GM12892 (cell line): Measurements from ENCODE around the gene CCR5.
"Not testable (repeated sequence)": the region's sequence is repeated elsewhere in the genome, so short reads cannot be mapped to it uniquely, and the experiment has no call there.

Experiments
- DNase-seq: peaks from one replicate; pipeline ENCODE4 v3.0.0; 2011; ENCODE audit not compliant: insufficient read length
- FAIRE-seq: peaks from 2 replicates; lab custom pipeline; 2011; peaks lifted over from hg19 to GRCh38; lab: Jason Lieb, UNC
- POLR2A ChIP-seq: IDR thresholded peaks from 2 replicates; pipeline ENCODE4 v1.6.1; 2011; ENCODE audit warnings: low read depth, low read length, control low read depth
- POLR2AphosphoS5 ChIP-seq: IDR thresholded peaks from 2 replicates; pipeline ENCODE4 v1.6.1; 2011; ENCODE audit warnings: low read depth, low read length, control low read depth
- TAF1 ChIP-seq: IDR thresholded peaks from 2 replicates; pipeline ENCODE4 v1.6.1; 2011; ENCODE audit warnings: low read depth, mild to moderate bottlenecking, control low read depth, low read length, borderline replicate concordance

Gene CCR5

GRCh38 chr3:46374755-46375154 lies 4.0 kb downstream of the CCR5 start:
- FAIRE-seq (peak; percentile 14), DNase-seq (no peak)

GRCh38 chr3:46375218-46375617 lies 4.5 kb downstream of the CCR5 start:
- DNase-seq: no peak
- peak; percentile 36 for FAIRE-seq
- no peak for TF ChIP-seq POLR2A
- no peak for TF ChIP-seq TAF1
- no peak for TF ChIP-seq POLR2AphosphoS5

More at GRCh38 chr3:46374755-46375154, 4.0 kb downstream of the CCR5 start:
- no peak for TF ChIP-seq TAF1

GRCh38 chr3:46375814-46376213 lies 5.1 kb downstream of the CCR5 start:
- DNase-seq: no peak
- no peak for FAIRE-seq
- TF ChIP-seq POLR2A (no peak), TAF1 (no peak), POLR2AphosphoS5 (no peak)

GRCh38 chr3:46378426-46378942 lies 7.7 kb downstream of the CCR5 start:
- no peak for DNase-seq
- no peak for TF ChIP-seq POLR2AphosphoS5
- TF ChIP-seq POLR2A: no peak
- no peak for TF ChIP-seq TAF1
- peak; percentile 86 for FAIRE-seq

GRCh38 chr3:46380471-46381221 lies 9.9 kb downstream of the CCR5 start:
- TF ChIP-seq POLR2A (no peak), TAF1 (no peak), POLR2AphosphoS5 (no peak)
- peak; percentile 50 for FAIRE-seq
- DNase-seq: no peak

GRCh38 chr3:46381625-46382024 lies 10.9 kb downstream of the CCR5 start:
- FAIRE-seq (no peak), DNase-seq (no peak)
- TF ChIP-seq POLR2A (no peak), TAF1 (no peak), POLR2AphosphoS5 (no peak)

GRCh38 chr3:46383211-46383950 lies 12.6 kb downstream of the CCR5 start:
- FAIRE-seq (peak; percentile 69), DNase-seq (no peak)
- TF ChIP-seq POLR2AphosphoS5: no peak
- no peak for TF ChIP-seq TAF1
- TF ChIP-seq POLR2A: no peak

- peak; percentile 64 for FAIRE-seq
- no peak for DNase-seq
- TF ChIP-seq TAF1 (no peak), POLR2A (no peak), POLR2AphosphoS5 (no peak)
These were observed 13.2 kb downstream of the CCR5 start for GRCh38 chr3:46383951-46384330.

GRCh38 chr3:46386205-46386604 lies 15.5 kb downstream of the CCR5 start:
- no peak for FAIRE-seq
- TF ChIP-seq POLR2A: no peak
- TF ChIP-seq POLR2AphosphoS5: no peak
- TF ChIP-seq TAF1: no peak
- DNase-seq: no peak

GRCh38 chr3:46388847-46389246 lies 18.1 kb downstream of the CCR5 start:
- FAIRE-seq, DNase-seq: not testable (repeated sequence)

- FAIRE-seq: no peak
- TF ChIP-seq POLR2AphosphoS5 (no peak), TAF1 (no peak), POLR2A (no peak)
- DNase-seq: no peak
These were observed 18.6 kb downstream of the CCR5 start for GRCh38 chr3:46389306-46389705.

- DNase-seq, FAIRE-seq: not testable (repeated sequence)
These were observed 20.8 kb downstream of the CCR5 start for GRCh38 chr3:46391526-46391925.

- DNase-seq (no peak), FAIRE-seq (no peak)
These were observed 22.3 kb downstream of the CCR5 start for GRCh38 chr3:46393011-46393410.

More at GRCh38 chr3:46393011-46393410, 22.3 kb downstream of the CCR5 start:
- no peak for TF ChIP-seq POLR2AphosphoS5
- no peak for TF ChIP-seq POLR2A
- no peak for TF ChIP-seq TAF1
